Parathyroid adenoma (tissue), 2 donors: ENCODE results near the gene EPHX1.
A peak's percentile ranks its signal among the peaks of the same experiment; 100 is the strongest.
"Not testable (repeated sequence)": the region's sequence is repeated elsewhere in the genome, so short reads cannot be mapped to it uniquely, and the experiment has no call there.

Experiments used
- H2AFZ ChIP-seq: fragments of 300-600 bp; sonication (generic); one replicate; pipeline ENCODE4 v1.7.0; 2017; ENCODE audit warnings: antibody characterized with exemption, mild to moderate bottlenecking
- H3K27ac ChIP-seq: fragments of 300-600 bp; sonication (generic); one replicate; pipeline ENCODE4 v1.7.0; 2017
- H3K27me3 ChIP-seq: fragments of 300-600 bp; sonication (generic); one replicate; pipeline ENCODE4 v1.7.0; 2017; ENCODE audit warnings: low read length; ENCODE audit not compliant: control insufficient read depth, insufficient read depth
- H3K36me3 ChIP-seq: fragments of 300-600 bp; sonication (generic); one replicate; pipeline ENCODE4 v1.7.0; 2017; ENCODE audit warnings: low read length; ENCODE audit not compliant: control insufficient read depth, insufficient read depth
- H3K4me1 ChIP-seq: fragments of 300-600 bp; sonication (generic); one replicate; pipeline ENCODE4 v1.7.0; 2017; ENCODE audit warnings: control low read depth
- H3K4me2 ChIP-seq: fragments of 300-600 bp; sonication (generic); one replicate; pipeline ENCODE4 v1.7.0; 2017; ENCODE audit warnings: low read length
- H3K4me3 ChIP-seq: fragments of 300-600 bp; sonication (generic); one replicate; pipeline ENCODE4 v1.7.0; 2017; ENCODE audit warnings: low read depth, low read length
- H3K79me2 ChIP-seq: fragments of 300-600 bp; sonication (generic); one replicate; pipeline ENCODE4 v1.7.0; 2017; ENCODE audit warnings: control low read depth
- H3K9ac ChIP-seq: fragments of 300-600 bp; sonication (generic); one replicate; pipeline ENCODE4 v1.7.0; 2017; ENCODE audit warnings: mild to moderate bottlenecking
- H3K9me3 ChIP-seq: fragments of 300-600 bp; sonication (generic); one replicate; pipeline ENCODE4 v1.7.0; 2017; ENCODE audit warnings: low read length; ENCODE audit not compliant: control insufficient read depth
- TF ChIP-seq, protein P1 (sequence below): fragments of 300-600 bp; sonication (generic); IDR thresholded peaks from one replicate; pipeline ENCODE4 v1.7.0; 2017; ENCODE audit warnings: antibody characterized with exemption, mild to moderate bottlenecking
- donor health status: primary hyperparathyroidism.

EPHX1 gene

DNA sequence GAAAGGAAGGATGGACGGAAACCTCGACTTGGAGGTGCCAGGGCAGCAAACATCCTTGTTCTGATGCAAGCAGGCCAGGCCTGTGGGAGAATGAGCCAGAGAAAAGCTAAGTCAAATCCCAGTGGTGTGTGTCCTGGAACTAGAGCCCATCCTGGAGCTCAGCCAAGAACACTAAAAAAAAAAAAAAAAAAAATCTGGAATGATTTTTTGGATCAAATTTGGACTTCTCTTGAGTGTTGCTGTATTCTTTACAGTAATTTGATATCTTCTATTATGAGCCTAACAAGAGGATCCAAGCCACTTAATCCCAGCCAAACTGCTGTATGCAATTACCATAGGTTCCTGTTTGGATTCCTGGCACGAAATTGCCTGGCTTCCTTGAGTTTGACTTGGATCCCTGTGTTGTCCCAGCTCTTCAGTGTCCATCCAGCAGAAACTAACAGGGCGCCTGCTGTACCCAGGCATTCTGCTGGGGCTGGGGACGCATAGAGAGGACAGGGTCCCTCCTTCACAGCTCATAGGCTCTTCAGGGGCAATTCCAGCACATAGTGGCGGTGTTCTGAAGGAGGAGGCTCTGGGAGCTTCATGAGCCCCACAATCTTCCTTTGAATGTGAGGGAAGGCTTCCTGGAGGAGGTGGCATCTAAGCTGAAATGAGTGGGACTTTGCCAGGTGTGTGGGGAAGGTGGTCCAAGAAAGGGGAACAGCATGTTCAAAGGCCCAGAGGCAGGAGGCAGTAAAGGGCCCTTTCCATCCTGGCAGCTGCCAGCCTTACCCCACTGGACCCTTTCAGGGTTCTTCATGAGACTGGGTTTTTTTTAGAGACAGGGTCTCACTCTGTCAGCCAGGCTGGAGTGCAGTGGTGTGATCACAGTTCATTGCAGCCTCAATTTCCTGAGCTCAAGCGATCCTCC is 24.7 kb downstream of the EPHX1 start:
- TF ChIP-seq, protein P1, sequence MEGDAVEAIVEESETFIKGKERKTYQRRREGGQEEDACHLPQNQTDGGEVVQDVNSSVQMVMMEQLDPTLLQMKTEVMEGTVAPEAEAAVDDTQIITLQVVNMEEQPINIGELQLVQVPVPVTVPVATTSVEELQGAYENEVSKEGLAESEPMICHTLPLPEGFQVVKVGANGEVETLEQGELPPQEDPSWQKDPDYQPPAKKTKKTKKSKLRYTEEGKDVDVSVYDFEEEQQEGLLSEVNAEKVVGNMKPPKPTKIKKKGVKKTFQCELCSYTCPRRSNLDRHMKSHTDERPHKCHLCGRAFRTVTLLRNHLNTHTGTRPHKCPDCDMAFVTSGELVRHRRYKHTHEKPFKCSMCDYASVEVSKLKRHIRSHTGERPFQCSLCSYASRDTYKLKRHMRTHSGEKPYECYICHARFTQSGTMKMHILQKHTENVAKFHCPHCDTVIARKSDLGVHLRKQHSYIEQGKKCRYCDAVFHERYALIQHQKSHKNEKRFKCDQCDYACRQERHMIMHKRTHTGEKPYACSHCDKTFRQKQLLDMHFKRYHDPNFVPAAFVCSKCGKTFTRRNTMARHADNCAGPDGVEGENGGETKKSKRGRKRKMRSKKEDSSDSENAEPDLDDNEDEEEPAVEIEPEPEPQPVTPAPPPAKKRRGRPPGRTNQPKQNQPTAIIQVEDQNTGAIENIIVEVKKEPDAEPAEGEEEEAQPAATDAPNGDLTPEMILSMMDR = no peak
- no peak overlapping the region for H3K9ac ChIP-seq
- no peaks in the 10 kb centered on the region for H3K79me2 ChIP-seq
- H3K4me2 ChIP-seq = no peak overlapping the region
- no peaks in the 10 kb centered on the region for H3K36me3 ChIP-seq
- H3K27me3 ChIP-seq = no peaks in the 10 kb centered on the region
- peak overlapping the region; percentile 29 for H3K27ac ChIP-seq
- no peaks in the 10 kb centered on the region for H3K4me1 ChIP-seq
- H2AFZ ChIP-seq = no peak overlapping the region
- H3K9me3 ChIP-seq = no peaks in the 10 kb centered on the region
- H3K4me3 ChIP-seq = no peak overlapping the region

DNA sequence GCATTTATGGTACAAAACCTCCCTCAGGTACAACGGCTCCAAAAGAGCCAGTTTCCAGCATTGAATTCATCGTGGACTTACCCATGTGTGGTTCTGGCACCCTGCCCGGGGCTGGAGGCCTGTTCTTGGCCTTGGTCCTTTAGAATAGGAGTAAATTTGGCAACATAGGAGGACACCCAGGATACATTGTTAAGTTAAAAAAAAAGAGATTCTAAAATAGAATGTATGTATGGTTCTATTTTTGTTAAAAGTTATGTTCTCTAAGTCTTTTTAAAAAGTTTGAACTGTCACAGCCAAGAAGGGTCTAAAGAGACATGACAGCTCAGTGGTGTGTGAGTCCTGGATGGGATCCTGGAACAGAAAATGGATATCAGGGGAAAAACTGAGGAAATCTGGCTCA is 25.9 kb downstream of the EPHX1 start:
- Histone ChIP-seq H3K79me2 (no peaks in the 10 kb centered on the region), H3K27me3 (no peaks in the 10 kb centered on the region), H3K4me1 (no peaks in the 10 kb centered on the region), H3K4me3 (no peak overlapping the region), H3K36me3 (no peaks in the 10 kb centered on the region), H3K9me3 (no peaks in the 10 kb centered on the region), H3K27ac (no peak overlapping the region), H3K9ac (no peak overlapping the region), H3K4me2 (no peak overlapping the region), H2AFZ (no peak overlapping the region)
- TF ChIP-seq, protein P1 = no peak

DNA sequence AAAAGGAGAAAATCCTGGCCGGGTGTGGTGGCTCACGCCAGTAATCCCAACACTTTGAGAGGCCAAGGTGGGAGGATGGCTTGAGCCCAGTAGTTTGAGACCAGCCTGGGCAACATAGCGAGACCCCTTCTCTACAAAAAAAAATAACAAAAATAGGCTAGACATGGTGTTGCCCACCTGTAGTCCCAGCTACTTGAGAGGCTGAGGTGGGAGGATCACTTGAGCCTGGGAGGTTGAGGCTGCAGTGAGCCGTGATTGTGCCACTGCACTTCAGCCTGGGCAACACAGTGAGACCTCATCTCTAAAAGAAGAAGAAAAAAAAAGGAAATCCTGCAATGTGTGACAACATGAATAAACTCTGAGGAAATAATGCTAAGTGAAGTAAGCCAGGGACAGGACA is 26.4 kb downstream of the EPHX1 start:
- not testable (repeated sequence) for H3K9ac ChIP-seq, H3K27me3 ChIP-seq, H3K79me2 ChIP-seq, H3K27ac ChIP-seq, H3K4me1 ChIP-seq, H3K4me3 ChIP-seq, H3K4me2 ChIP-seq, H3K36me3 ChIP-seq, H3K9me3 ChIP-seq, H2AFZ ChIP-seq

DNA sequence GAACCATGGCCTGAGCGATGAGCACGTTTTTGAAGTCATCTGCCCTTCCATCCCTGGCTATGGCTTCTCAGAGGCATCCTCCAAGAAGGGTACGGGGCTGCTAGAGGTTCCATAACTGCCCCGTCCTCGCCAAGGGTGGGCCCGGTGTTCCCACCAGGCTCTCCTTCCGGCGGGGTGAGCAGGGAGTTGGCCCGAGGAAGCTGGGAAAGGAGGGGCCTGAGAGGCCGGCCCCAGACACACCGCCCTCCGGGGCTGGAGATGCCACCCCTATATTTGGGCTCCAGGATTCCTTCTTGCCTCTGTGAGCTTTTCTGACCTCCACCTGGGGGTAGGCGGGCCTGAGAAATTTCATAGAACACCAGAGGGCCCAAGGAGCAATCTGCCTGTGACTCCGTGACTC is 28.9 kb downstream of the EPHX1 start:
- no peaks in the 10 kb centered on the region for H3K4me1 ChIP-seq
- TF ChIP-seq, protein P1 = no peak
- H3K9me3 ChIP-seq = no peaks in the 10 kb centered on the region
- no peak overlapping the region for H3K9ac ChIP-seq
- no peak overlapping the region for H2AFZ ChIP-seq
- no peaks in the 10 kb centered on the region for H3K79me2 ChIP-seq
- H3K4me3 ChIP-seq = no peak overlapping the region
- no peaks in the 10 kb centered on the region for H3K27me3 ChIP-seq
- no peak overlapping the region for H3K4me2 ChIP-seq
- no peak overlapping the region for H3K27ac ChIP-seq
- no peaks in the 10 kb centered on the region for H3K36me3 ChIP-seq

DNA sequence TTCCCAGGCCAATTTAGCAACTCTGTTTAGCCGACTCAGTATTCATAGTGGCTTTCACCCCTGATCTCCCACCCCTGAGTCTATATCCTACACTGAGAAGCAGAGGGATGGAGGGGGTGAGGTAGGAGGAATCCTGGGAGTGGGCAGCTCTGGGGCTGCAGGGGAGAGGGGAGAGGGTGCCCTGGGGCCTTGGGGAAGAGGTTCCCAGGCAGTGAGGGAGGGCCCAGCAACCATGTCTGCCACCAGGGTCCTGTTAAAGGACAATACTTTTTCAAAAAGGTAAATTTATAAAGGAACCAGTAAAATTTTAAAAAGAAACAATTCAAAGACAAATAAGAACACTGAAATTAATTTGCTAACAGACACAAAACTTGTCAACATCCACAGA is 30.3 kb downstream of the EPHX1 start:
- no peaks in the 10 kb centered on the region for H3K79me2 ChIP-seq
- TF ChIP-seq, protein P1 = no peak
- no peak overlapping the region for H3K4me2 ChIP-seq
- H3K4me1 ChIP-seq = no peaks in the 10 kb centered on the region
- H2AFZ ChIP-seq = no peak overlapping the region
- H3K9me3 ChIP-seq = no peaks in the 10 kb centered on the region
- no peak overlapping the region for H3K27ac ChIP-seq
- H3K27me3 ChIP-seq = no peaks in the 10 kb centered on the region
- H3K36me3 ChIP-seq = no peaks in the 10 kb centered on the region
- H3K4me3 ChIP-seq = no peak overlapping the region
- H3K9ac ChIP-seq = no peak overlapping the region
